ENCODE results near the gene ANKRD30B. TPM values are rescaled to one million over a fixed set of nuclear protein-coding genes. Genes with fewer than 3 reads are reported as not detected.

Gene ANKRD30B
- total and polyA plus RNA-seq, 9 of the 15 experiments (the other 6 are each of a cell fraction or from before 2014, with no cell fraction given): not detected

DNA sequence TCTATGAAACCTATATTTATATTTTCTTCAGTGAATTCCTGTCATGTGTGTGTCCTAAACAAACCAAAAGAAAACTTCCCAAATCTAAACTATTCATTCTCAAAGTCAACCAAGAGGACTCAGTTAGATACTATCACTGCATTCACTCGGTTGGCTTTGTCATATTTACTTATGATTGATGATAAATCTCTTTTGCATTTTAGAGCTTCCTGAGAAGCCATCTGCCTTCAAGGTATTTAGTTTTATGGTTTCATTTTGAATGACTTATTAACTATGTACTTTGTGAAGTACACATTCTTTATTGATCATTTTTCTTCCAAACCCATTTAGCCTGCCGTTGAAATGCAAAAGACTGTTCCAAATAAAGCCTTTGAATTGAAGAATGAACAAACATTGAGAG is 36.2 kb downstream of the ANKRD30B start:
- no peaks in the 10 kb centered on the region for H3K27me3 ChIP-seq (ENCODE audit: control insufficient read depth in 2 of 2, insufficient read depth in 2 of 2, low read length in 2 of 2)
- no peak overlapping the region for H3K4me2 ChIP-seq (ENCODE audit: insufficient read depth, low read length)
- no TSS peak for BruUV-seq (replicated peaks)
- 6% methylated on average over 2 of the region's 2 CpGs for WGBS (ENCODE audit: insufficient coverage, low coverage, missing lambda C conversion rate)
- no peaks in the 10 kb centered on the region for H4K20me1 ChIP-seq (replicated peaks; ENCODE audit: control insufficient read depth, insufficient read depth, low read length)
- H3K9me1 ChIP-seq (ENCODE audit: control insufficient read depth, insufficient read depth, low read length): no peaks in the 10 kb centered on the region
- POLR2A ChIA-PET: no interaction called here
- FAIRE-seq: no peak
- no peak for ATAC-seq
- CTCF ChIA-PET (ENCODE audit: low intra/inter-chr PET ratio): no interaction called here
- intact Hi-C loops (cut with micrococcal nuclease): no loop called here
- no peak overlapping the region for H3K27ac ChIP-seq (ENCODE audit: extremely low read depth, low read depth, low read length)
- DNase-seq (ENCODE audit: extremely low read depth in 1 of 4, low spot score in 3 of 4): no peak
- no peaks in the 10 kb centered on the region for H3K9me3 ChIP-seq (replicated peaks; ENCODE audit: control insufficient read depth, insufficient read depth, low read depth, low read length)
- H3K36me3 ChIP-seq (ENCODE audit: control insufficient read depth, insufficient read depth, low read length): no peaks in the 10 kb centered on the region
- H3K79me2 ChIP-seq (ENCODE audit: control insufficient read depth, insufficient read depth, low read length): no peaks in the 10 kb centered on the region
- no peak overlapping the region for H3K4me3 ChIP-seq
- H3K4me1 ChIP-seq (replicated peaks in 1 of 2; ENCODE audit: control insufficient read depth in 2 of 2, insufficient read depth in 2 of 2, low read length in 2 of 2): no peaks in the 10 kb centered on the region
- in situ Hi-C loops (cut with MboI): no loop called here
- H3K9ac ChIP-seq (ENCODE audit: insufficient read depth in 1 of 2, low read depth in 2 of 2, low read length in 2 of 2): no peak overlapping the region
- H2AFZ ChIP-seq (ENCODE audit: low read depth, low read length): no peak overlapping the region
- no peak for TF ChIP-seq HSF4 (CRISPR knock-in tag; IDR thresholded peaks at IDR 0.05; ENCODE audit: borderline replicate concordance)
- no peak for TF ChIP-seq KDM5B (IDR thresholded peaks at IDR 0.05; ENCODE audit: insufficient replicate concordance, low read depth, low read length)
- TF ChIP-seq RBM25 (IDR thresholded peaks at IDR 0.05; ENCODE audit: low read depth, low read length, severe bottlenecking): no peak
- TF ChIP-seq NFYB (IDR thresholded peaks at IDR 0.05; ENCODE audit: extremely low read depth, insufficient read length): no peak
- TF ChIP-seq KDM2B (CRISPR knock-in tag; IDR thresholded peaks at IDR 0.05): no peak
- TF ChIP-seq, protein P1, sequence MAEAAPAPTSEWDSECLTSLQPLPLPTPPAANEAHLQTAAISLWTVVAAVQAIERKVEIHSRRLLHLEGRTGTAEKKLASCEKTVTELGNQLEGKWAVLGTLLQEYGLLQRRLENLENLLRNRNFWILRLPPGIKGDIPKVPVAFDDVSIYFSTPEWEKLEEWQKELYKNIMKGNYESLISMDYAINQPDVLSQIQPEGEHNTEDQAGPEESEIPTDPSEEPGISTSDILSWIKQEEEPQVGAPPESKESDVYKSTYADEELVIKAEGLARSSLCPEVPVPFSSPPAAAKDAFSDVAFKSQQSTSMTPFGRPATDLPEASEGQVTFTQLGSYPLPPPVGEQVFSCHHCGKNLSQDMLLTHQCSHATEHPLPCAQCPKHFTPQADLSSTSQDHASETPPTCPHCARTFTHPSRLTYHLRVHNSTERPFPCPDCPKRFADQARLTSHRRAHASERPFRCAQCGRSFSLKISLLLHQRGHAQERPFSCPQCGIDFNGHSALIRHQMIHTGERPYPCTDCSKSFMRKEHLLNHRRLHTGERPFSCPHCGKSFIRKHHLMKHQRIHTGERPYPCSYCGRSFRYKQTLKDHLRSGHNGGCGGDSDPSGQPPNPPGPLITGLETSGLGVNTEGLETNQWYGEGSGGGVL (CRISPR knock-in tag; IDR thresholded peaks at IDR 0.05): no peak
- no peak for TF ChIP-seq CBX1 (IDR thresholded peaks at IDR 0.05; ENCODE audit: low read depth)
- TF ChIP-seq KLF1 (tag; IDR thresholded peaks at IDR 0.05): no peak
- TF ChIP-seq, protein P2, sequence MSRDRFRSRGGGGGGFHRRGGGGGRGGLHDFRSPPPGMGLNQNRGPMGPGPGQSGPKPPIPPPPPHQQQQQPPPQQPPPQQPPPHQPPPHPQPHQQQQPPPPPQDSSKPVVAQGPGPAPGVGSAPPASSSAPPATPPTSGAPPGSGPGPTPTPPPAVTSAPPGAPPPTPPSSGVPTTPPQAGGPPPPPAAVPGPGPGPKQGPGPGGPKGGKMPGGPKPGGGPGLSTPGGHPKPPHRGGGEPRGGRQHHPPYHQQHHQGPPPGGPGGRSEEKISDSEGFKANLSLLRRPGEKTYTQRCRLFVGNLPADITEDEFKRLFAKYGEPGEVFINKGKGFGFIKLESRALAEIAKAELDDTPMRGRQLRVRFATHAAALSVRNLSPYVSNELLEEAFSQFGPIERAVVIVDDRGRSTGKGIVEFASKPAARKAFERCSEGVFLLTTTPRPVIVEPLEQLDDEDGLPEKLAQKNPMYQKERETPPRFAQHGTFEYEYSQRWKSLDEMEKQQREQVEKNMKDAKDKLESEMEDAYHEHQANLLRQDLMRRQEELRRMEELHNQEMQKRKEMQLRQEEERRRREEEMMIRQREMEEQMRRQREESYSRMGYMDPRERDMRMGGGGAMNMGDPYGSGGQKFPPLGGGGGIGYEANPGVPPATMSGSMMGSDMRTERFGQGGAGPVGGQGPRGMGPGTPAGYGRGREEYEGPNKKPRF (IDR thresholded peaks at IDR 0.05; ENCODE audit: low read depth, low read length): no peak
- no peak for TF ChIP-seq ZFP36 (IDR thresholded peaks at IDR 0.05; ENCODE audit: low read depth, low read length, partially characterized antibody)
- TF ChIP-seq SMAD2 (IDR thresholded peaks at IDR 0.05; ENCODE audit: low read depth, low read length): no peak
- TF ChIP-seq, protein P3, sequence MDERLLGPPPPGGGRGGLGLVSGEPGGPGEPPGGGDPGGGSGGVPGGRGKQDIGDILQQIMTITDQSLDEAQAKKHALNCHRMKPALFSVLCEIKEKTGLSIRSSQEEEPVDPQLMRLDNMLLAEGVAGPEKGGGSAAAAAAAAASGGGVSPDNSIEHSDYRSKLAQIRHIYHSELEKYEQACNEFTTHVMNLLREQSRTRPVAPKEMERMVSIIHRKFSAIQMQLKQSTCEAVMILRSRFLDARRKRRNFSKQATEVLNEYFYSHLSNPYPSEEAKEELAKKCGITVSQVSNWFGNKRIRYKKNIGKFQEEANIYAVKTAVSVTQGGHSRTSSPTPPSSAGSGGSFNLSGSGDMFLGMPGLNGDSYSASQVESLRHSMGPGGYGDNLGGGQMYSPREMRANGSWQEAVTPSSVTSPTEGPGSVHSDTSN (CRISPR knock-in tag; IDR thresholded peaks at IDR 0.05; ENCODE audit: low read depth): no peak
- TF ChIP-seq, protein P3 (tag; conservative IDR thresholded peaks at IDR 0.05; ENCODE audit: low read depth): no peak
- TF ChIP-seq PHB2 (IDR thresholded peaks at IDR 0.05; ENCODE audit: low read depth): no peak
- TF ChIP-seq PHF8 (IDR thresholded peaks at IDR 0.05; ENCODE audit: borderline replicate concordance, low read length): no peak
